SK-N-SH (cell line): ENCODE results near the gene SYAP1.

Experiments
- EP300 ChIP-seq, 2 experiments: IDR thresholded peaks; 2 replicates each; pipeline versions ENCODE4 v1.4.0 to v1.6.1; 2012; ENCODE audit warnings: borderline replicate concordance in 1 of 2, low read depth in 1 of 2, low read length in 1 of 2
- EZH2phosphoT487 ChIP-seq: fragments of 200-600 bp; sonication (generic); IDR thresholded peaks from 2 replicates; pipeline ENCODE4 v1.6.1; 2017; ENCODE audit warnings: low read depth, mixed run types, mild to moderate bottlenecking, antibody characterized with exemption, moderate library complexity, borderline replicate concordance
- FOSL2 ChIP-seq: IDR thresholded peaks from 2 replicates; pipeline ENCODE4 v1.4.0; 2012; ENCODE audit warnings: low read depth, mild to moderate bottlenecking, moderate library complexity, borderline replicate concordance
- FOXJ3 ChIP-seq: sonication (generic); formaldehyde crosslinking; IDR thresholded peaks from 2 replicates; pipeline ENCODE4 v1.5.1; 2020; ENCODE audit warnings: mild to moderate bottlenecking, missing genetic modification reagents
- FOXM1 ChIP-seq: IDR thresholded peaks from 2 replicates; pipeline ENCODE4 v1.4.0; 2012; ENCODE audit warnings: low read depth, mild to moderate bottlenecking
- GABPA ChIP-seq: IDR thresholded peaks from 2 replicates; pipeline ENCODE4 v1.4.0; 2012; ENCODE audit warnings: low read depth, mild to moderate bottlenecking
- JUND ChIP-seq: IDR thresholded peaks from 2 replicates; pipeline ENCODE4 v1.4.0; 2012
- POLR2AphosphoS5 ChIP-seq: IDR thresholded peaks from 2 replicates; pipeline ENCODE4 v1.6.1; 2012; ENCODE audit warnings: low read depth, low read length
- SIN3A ChIP-seq: IDR thresholded peaks from 2 replicates; pipeline ENCODE4 v1.6.1; 2012; ENCODE audit warnings: low read depth, mild to moderate bottlenecking, low read length, moderate library complexity, borderline replicate concordance
- TAF1 ChIP-seq: IDR thresholded peaks from 2 replicates; pipeline ENCODE4 v1.6.1; 2012; ENCODE audit warnings: low read depth, mild to moderate bottlenecking, low read length, moderate library complexity, borderline replicate concordance
- TF ChIP-seq, protein P1 (sequence below): fragments of 200-600 bp; sonication (generic); IDR thresholded peaks from 2 replicates; pipeline ENCODE4 v1.6.1; 2017; ENCODE audit warnings: antibody characterized with exemption, mild to moderate bottlenecking, moderate library complexity
- TF ChIP-seq, protein P2 (sequence below): IDR thresholded peaks from 2 replicates; pipeline ENCODE4 v1.4.0; 2012; ENCODE audit warnings: low read depth
- TF ChIP-seq, protein P3 (sequence below): fragments of 150-350 bp; IDR thresholded peaks from 2 replicates; pipeline ENCODE4 v1.6.1; 2017; ENCODE audit warnings: antibody characterized with exemption, low read length, low read depth, borderline replicate concordance
- TF ChIP-seq, protein P4 (sequence below): IDR thresholded peaks from 2 replicates; pipeline ENCODE4 v1.6.1; 2012; ENCODE audit warnings: mild to moderate bottlenecking, low read depth, low read length, moderate library complexity

DNA sequence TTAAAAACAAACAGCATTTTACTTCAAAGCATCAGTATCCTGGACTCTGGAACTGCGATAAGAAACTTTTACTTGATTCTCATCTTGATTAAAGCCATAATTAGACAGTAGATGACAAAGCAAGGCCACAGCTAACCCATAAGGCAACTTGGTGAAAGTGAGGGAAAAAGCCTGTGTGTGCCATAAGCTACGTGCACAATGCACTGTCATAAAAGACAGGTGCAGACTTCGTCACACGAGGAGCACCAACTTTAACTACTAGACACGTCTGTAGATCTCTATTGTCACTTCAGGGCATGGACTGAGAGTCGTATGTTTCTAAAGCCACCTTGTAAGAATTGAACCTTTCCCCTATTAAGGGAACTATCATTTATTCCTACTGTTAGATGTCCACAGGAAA, 20.0 kb upstream of the SYAP1 start:
- TF ChIP-seq POLR2AphosphoS5 (no peak), SIN3A (no peak), FOXM1 (no peak), TAF1 (no peak), JUND (no peak), GABPA (no peak), FOSL2 (no peak), FOXJ3 (CRISPR knock-in tag) (no peak), EZH2phosphoT487 (no peak), EP300 (IDR thresholded peaks at IDR 0.05; ENCODE audit: borderline replicate concordance in 1 of 2, low read depth in 1 of 2, low read length in 1 of 2) (no peak)
- TF ChIP-seq, protein P1, sequence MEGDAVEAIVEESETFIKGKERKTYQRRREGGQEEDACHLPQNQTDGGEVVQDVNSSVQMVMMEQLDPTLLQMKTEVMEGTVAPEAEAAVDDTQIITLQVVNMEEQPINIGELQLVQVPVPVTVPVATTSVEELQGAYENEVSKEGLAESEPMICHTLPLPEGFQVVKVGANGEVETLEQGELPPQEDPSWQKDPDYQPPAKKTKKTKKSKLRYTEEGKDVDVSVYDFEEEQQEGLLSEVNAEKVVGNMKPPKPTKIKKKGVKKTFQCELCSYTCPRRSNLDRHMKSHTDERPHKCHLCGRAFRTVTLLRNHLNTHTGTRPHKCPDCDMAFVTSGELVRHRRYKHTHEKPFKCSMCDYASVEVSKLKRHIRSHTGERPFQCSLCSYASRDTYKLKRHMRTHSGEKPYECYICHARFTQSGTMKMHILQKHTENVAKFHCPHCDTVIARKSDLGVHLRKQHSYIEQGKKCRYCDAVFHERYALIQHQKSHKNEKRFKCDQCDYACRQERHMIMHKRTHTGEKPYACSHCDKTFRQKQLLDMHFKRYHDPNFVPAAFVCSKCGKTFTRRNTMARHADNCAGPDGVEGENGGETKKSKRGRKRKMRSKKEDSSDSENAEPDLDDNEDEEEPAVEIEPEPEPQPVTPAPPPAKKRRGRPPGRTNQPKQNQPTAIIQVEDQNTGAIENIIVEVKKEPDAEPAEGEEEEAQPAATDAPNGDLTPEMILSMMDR, result no peak
- TF ChIP-seq, protein P2, sequence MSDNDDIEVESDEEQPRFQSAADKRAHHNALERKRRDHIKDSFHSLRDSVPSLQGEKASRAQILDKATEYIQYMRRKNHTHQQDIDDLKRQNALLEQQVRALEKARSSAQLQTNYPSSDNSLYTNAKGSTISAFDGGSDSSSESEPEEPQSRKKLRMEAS, result no peak
- TF ChIP-seq, protein P3, sequence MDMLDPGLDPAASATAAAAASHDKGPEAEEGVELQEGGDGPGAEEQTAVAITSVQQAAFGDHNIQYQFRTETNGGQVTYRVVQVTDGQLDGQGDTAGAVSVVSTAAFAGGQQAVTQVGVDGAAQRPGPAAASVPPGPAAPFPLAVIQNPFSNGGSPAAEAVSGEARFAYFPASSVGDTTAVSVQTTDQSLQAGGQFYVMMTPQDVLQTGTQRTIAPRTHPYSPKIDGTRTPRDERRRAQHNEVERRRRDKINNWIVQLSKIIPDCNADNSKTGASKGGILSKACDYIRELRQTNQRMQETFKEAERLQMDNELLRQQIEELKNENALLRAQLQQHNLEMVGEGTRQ, result no peak
- TF ChIP-seq, protein P4, sequence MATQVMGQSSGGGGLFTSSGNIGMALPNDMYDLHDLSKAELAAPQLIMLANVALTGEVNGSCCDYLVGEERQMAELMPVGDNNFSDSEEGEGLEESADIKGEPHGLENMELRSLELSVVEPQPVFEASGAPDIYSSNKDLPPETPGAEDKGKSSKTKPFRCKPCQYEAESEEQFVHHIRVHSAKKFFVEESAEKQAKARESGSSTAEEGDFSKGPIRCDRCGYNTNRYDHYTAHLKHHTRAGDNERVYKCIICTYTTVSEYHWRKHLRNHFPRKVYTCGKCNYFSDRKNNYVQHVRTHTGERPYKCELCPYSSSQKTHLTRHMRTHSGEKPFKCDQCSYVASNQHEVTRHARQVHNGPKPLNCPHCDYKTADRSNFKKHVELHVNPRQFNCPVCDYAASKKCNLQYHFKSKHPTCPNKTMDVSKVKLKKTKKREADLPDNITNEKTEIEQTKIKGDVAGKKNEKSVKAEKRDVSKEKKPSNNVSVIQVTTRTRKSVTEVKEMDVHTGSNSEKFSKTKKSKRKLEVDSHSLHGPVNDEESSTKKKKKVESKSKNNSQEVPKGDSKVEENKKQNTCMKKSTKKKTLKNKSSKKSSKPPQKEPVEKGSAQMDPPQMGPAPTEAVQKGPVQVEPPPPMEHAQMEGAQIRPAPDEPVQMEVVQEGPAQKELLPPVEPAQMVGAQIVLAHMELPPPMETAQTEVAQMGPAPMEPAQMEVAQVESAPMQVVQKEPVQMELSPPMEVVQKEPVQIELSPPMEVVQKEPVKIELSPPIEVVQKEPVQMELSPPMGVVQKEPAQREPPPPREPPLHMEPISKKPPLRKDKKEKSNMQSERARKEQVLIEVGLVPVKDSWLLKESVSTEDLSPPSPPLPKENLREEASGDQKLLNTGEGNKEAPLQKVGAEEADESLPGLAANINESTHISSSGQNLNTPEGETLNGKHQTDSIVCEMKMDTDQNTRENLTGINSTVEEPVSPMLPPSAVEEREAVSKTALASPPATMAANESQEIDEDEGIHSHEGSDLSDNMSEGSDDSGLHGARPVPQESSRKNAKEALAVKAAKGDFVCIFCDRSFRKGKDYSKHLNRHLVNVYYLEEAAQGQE, result no peak
